Effector memory CD8-positive, alpha-beta T cell (primary cell): Measurements from ENCODE around the gene GSTM1.
"Not testable (repeated sequence)": the region's sequence is repeated elsewhere in the genome, so short reads cannot be mapped to it uniquely, and the experiment has no call there.

Experiments used
- ATAC-seq: fragments of 150-1000 bp; cut with Tn5 transposase; replicated peaks from 2 replicates; pipeline ENCODE4 v1.10.0; 2021; ENCODE audit warnings: mild to moderate bottlenecking, moderate library complexity
- DNase-seq, 3 experiments: peaks; one replicate each; pipeline ENCODE4 v3.0.0; 2021
- H3K27ac Mint-ChIP-seq, 2 donors: one replicate each; pipeline ENCODE4 v1.8.0; 2022; ENCODE audit warnings: mild to moderate bottlenecking in 2 of 2, mixed read lengths in 2 of 2, moderate library complexity in 2 of 2
- H3K27me3 Mint-ChIP-seq, 2 donors: one replicate each; pipeline ENCODE4 v1.8.0; 2022; ENCODE audit warnings: mixed read lengths in 2 of 2
- H3K36me3 Mint-ChIP-seq: one replicate; pipeline ENCODE4 v1.8.0; 2022; ENCODE audit warnings: mild to moderate bottlenecking, moderate library complexity, mixed read lengths; ENCODE audit not compliant: insufficient read depth
- H3K4me1 Mint-ChIP-seq, 2 donors: one replicate each; pipeline ENCODE4 v1.8.0; 2022; ENCODE audit warnings: low read depth in 2 of 2, mixed read lengths in 2 of 2
- H3K4me3 Mint-ChIP-seq, 2 donors: one replicate each; pipeline ENCODE4 v1.8.0; 2022; ENCODE audit warnings: mild to moderate bottlenecking in 2 of 2, mixed read lengths in 2 of 2, moderate library complexity in 2 of 2
- H3K9me3 Mint-ChIP-seq, 2 donors: one replicate each; pipeline ENCODE4 v1.8.0; 2022; ENCODE audit warnings: mixed read lengths in 2 of 2

GSTM1 gene

GRCh38 chr1:109668123-109668775 is 19.4 kb upstream of the GSTM1 start:
- peaks cover 3% of the 10 kb centered on the region for H3K36me3 Mint-ChIP-seq

DNA sequence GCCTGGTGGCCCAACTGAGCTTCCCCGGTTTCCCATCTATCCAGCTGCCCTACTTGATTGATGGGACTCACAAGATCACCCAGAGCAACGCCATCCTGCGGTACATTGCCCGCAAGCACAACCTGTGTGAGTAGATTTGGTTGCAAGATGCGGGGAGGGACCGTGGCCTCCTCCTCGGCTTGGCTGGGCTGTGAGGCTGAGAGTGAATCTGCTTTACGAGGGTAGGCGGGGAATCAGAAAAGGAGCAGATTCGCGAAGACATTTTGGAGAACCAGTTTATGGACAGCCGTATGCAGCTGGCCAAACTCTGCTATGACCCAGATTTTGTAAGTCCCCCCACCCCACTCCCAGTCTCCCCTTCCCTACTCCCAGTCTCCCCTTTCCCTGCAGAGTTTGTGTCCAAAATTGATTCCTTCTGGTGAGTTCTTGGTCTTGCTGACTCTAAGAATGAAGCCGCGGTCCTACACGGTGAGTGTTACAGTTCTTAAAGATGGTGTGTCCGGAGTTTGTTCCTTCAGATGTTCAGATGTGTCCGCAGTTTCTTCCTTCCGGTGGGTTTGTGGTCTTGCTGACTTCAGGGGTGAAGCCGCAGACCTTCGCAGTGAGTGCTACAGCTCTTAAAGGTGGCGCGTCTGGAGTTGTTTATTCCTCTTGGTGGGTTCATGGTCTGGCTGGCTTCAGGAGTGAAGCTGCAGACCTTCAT is 18.2 kb upstream of the GSTM1 start:
- Mint-ChIP-seq H3K36me3 (peaks cover 3% of the 10 kb centered on the region), H3K27me3 (no peaks in the 10 kb centered on the region), H3K4me3 (peak overlapping the region; percentile 32 to 67), H3K27ac (peak overlapping the region in 1 of 2 donors; percentile 3), H3K4me1 (peaks cover 6 to 13% of the 10 kb centered on the region in 2 donors), H3K9me3 (no peaks in the 10 kb centered on the region)
- DNase-seq (no peak), ATAC-seq (peak; percentile 43)

More at GRCh38 chr1:109668123-109668775, 19.4 kb upstream of the GSTM1 start:
- DNase-seq (no peak), ATAC-seq (no peak)
- H3K27me3 Mint-ChIP-seq = no peaks in the 10 kb centered on the region
- no peaks in the 10 kb centered on the region for H3K9me3 Mint-ChIP-seq
- no peak overlapping the region for H3K27ac Mint-ChIP-seq
- peak overlapping the region; percentile 47 to 54 for H3K4me3 Mint-ChIP-seq
- peaks cover 6 to 13% of the 10 kb centered on the region in 2 donors for H3K4me1 Mint-ChIP-seq

DNA sequence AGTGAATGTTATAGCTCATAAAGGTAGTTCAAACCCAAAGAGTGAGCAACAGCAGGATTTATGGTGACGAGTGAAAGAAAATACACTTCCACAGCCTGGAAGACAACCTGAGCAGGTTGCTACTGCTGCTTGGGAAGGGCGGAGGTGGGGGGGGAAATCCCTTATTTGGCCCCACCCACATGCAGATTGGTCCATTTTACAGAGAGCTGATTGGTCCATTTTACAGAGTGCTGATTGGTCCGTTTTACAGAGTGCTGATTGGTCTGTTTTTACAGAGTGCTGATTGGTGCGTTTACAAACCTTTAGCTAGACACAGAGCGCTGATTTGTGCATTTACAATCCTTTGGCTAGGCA is 17.7 kb upstream of the GSTM1 start:
- Mint-ChIP-seq H3K4me3 (peak overlapping the region; percentile 32 to 67), H3K4me1 (peaks cover 6 to 13% of the 10 kb centered on the region in 2 donors), H3K27ac (peak overlapping the region in 1 of 2 donors; percentile 3)
- H3K27me3 Mint-ChIP-seq, ATAC-seq, H3K36me3 Mint-ChIP-seq, H3K9me3 Mint-ChIP-seq, DNase-seq: not testable (repeated sequence)

DNA sequence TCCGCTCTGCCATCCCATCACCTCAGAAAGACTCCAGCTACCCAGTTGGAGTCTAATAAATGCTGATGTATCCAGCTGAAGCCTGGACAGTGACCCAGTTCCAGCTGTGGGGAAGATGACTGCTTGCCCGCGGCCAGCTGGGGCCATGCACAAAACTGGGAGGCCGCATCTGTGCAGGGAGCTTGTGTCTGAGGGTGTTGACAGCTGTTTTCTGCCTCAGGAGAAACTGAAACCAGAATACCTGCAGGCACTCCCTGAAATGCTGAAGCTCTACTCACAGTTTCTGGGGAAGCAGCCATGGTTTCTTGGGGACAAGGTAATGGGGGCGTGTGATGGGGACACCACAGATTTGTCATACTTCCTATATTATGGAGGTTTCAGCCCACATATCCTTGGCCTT is 16.6 kb upstream of the GSTM1 start:
- H3K9me3 Mint-ChIP-seq = no peaks in the 10 kb centered on the region
- no peaks in the 10 kb centered on the region for H3K27me3 Mint-ChIP-seq
- ATAC-seq = no peak

DNA sequence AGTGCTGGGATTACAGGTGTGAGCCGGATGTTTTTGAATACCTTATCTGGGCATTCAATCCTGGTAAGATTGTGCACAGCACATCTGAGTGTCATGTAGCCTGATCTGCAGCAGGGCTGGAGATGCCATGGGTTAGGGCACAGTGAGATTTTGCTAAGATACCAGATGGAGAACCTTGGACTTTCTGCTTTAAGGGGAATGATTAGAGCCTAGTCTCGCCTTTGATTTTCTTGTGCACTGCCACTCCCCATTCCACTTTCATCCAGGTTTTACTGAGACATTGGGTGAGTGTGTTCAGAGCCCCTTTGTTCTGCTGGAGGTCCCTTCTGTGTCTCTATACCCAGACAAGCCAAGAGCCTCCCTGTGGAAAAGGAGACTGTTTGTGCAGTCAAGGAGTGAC is 13.8 kb upstream of the GSTM1 start:
- H3K9me3 Mint-ChIP-seq = not testable (repeated sequence)

More for the DNA sequence above, 16.6 kb upstream of the GSTM1 start:
- H3K27ac Mint-ChIP-seq = peak overlapping the region in 1 of 2 donors; percentile 39
- peaks cover 3% of the 10 kb centered on the region for H3K36me3 Mint-ChIP-seq
- DNase-seq = no peak
- no peak overlapping the region for H3K4me3 Mint-ChIP-seq
- peaks cover 6 to 13% of the 10 kb centered on the region in 2 donors for H3K4me1 Mint-ChIP-seq

GRCh38 chr1:109676683-109677381 is 10.8 kb upstream of the GSTM1 start:
- H3K27me3 Mint-ChIP-seq, H3K4me3 Mint-ChIP-seq, H3K4me1 Mint-ChIP-seq, H3K36me3 Mint-ChIP-seq, DNase-seq, H3K27ac Mint-ChIP-seq, H3K9me3 Mint-ChIP-seq, ATAC-seq: not testable (repeated sequence)

More for the DNA sequence above, 13.8 kb upstream of the GSTM1 start:
- peaks cover 6 to 10% of the 10 kb centered on the region in 2 donors for H3K4me1 Mint-ChIP-seq
- ATAC-seq, H3K36me3 Mint-ChIP-seq, H3K27me3 Mint-ChIP-seq, H3K4me3 Mint-ChIP-seq, DNase-seq, H3K27ac Mint-ChIP-seq: not testable (repeated sequence)

DNA sequence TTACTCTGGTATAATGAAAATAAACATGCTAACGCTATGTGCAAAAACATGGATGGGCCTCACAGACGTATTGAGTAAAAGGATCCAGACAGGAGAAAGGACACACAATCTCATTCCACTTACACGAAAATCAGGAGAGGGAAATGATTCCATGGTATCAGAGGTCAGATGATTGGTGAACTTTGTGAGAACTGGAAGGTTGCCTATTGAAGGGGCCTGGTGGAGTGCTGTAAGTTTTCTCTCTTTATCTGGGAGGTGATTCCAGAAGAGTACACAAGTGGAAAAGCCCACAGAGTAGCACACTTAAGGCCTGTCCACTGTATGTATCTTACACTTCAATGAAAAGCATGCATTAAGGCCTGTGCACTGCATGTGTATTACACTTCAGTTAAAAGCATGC is 10.2 kb upstream of the GSTM1 start:
- Mint-ChIP-seq H3K27ac (no peak overlapping the region), H3K36me3 (no peaks in the 10 kb centered on the region)

GRCh38 chr1:109678637-109679036 is 9.0 kb upstream of the GSTM1 start:
- not testable (repeated sequence) for DNase-seq, H3K4me1 Mint-ChIP-seq, H3K4me3 Mint-ChIP-seq, H3K27me3 Mint-ChIP-seq, H3K9me3 Mint-ChIP-seq, ATAC-seq, H3K36me3 Mint-ChIP-seq, H3K27ac Mint-ChIP-seq

More for the DNA sequence above, 10.2 kb upstream of the GSTM1 start:
- Mint-ChIP-seq H3K27me3 (no peaks in the 10 kb centered on the region), H3K4me3 (no peak overlapping the region), H3K4me1 (no peaks in the 10 kb centered on the region), H3K9me3 (no peaks in the 10 kb centered on the region)
- DNase-seq (no peak), ATAC-seq (no peak)

- ATAC-seq, H3K36me3 Mint-ChIP-seq, DNase-seq, H3K9me3 Mint-ChIP-seq, H3K4me1 Mint-ChIP-seq, H3K27me3 Mint-ChIP-seq, H3K27ac Mint-ChIP-seq, H3K4me3 Mint-ChIP-seq: not testable (repeated sequence)
Observed at GRCh38 chr1:109684777-109685176, 2.8 kb upstream of the GSTM1 start.

GRCh38 chr1:109685399-109685798 is 2.2 kb upstream of the GSTM1 start:
- H3K4me1 Mint-ChIP-seq, H3K27me3 Mint-ChIP-seq, H3K4me3 Mint-ChIP-seq, H3K9me3 Mint-ChIP-seq, ATAC-seq, DNase-seq, H3K36me3 Mint-ChIP-seq, H3K27ac Mint-ChIP-seq: not testable (repeated sequence)

DNA sequence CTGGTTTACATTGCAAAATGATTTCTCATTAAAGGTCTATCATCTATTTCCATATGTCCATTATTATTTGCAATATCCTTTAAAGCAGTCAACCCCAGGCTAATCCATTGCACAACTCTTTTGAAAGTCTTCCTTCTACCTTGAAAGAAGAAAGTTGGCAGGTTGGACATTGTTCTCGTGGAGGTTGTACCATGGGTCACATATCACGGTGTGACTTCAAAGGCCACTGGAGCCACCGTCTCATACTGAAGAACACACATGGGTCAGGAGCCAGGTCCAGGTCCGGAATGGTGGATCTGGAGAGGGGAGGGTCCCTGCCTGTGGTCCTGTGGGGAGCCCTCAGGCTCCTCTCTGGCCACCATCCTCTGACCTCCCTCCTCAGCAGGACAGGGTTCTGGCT is 1.7 kb upstream of the GSTM1 start:
- H3K4me3 Mint-ChIP-seq, H3K27me3 Mint-ChIP-seq, DNase-seq, H3K36me3 Mint-ChIP-seq, H3K9me3 Mint-ChIP-seq, ATAC-seq, H3K27ac Mint-ChIP-seq, H3K4me1 Mint-ChIP-seq: not testable (repeated sequence)

- H3K27ac Mint-ChIP-seq, H3K36me3 Mint-ChIP-seq: not testable (repeated sequence)
Observed at GRCh38 chr1:109687109-109687508, 508 bp upstream of the GSTM1 start.

DNA sequence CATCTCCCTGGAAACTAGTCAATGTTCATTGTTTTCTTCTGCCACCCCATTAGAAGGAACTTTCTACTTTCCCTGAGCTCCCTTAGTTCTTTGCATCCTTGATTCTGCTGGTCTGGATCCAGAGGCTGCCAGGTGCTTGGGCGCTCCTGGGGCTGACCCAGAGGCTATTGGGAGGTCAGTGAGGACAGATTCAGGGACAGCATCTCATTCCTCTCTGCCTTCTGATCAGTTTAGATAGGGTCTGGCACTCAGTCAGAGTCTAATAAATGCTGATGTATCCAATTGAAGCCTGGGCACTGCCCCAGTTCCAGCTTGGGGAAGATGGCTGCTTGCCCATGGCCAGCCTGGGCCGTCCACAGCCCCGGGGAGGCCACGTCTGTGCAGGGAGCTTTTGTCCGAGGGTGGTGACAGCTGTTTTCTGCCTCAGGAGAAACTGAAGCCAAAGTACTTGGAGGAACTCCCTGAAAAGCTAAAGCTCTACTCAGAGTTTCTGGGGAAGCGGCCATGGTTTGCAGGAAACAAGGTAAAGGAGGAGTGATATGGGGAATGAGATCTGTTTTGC is 2.3 kb downstream of the GSTM1 start:
- ATAC-seq (no peak), DNase-seq (no peak)
- Mint-ChIP-seq H3K27me3 (no peaks in the 10 kb centered on the region), H3K4me3 (no peak overlapping the region), H3K27ac (no peak overlapping the region), H3K36me3 (no peaks in the 10 kb centered on the region), H3K4me1 (no peaks in the 10 kb centered on the region), H3K9me3 (no peaks in the 10 kb centered on the region)

More at GRCh38 chr1:109687109-109687508, 508 bp upstream of the GSTM1 start:
- H3K4me3 Mint-ChIP-seq, DNase-seq, H3K9me3 Mint-ChIP-seq, ATAC-seq, H3K4me1 Mint-ChIP-seq, H3K27me3 Mint-ChIP-seq: not testable (repeated sequence)
